Midbrain (tissue), 1 donor: Measurements from ENCODE around the gene COL26A1.

ENCODE experiments used
- DNase-seq: peaks from one replicate; lab custom pipeline; 2025; lab: John Stamatoyannopoulos, UW

COL26A1 gene

GRCh38 chr7:101575168-101575567 is 212.5 kb downstream of the COL26A1 start:
- DNase-seq: no peak

- DNase-seq: no peak
Observed at GRCh38 chr7:101575721-101576120, 213.0 kb downstream of the COL26A1 start.

- no peak for DNase-seq
Observed at GRCh38 chr7:101576998-101577397, 214.3 kb downstream of the COL26A1 start.

- no peak for DNase-seq
Observed at GRCh38 chr7:101578552-101578951, 215.9 kb downstream of the COL26A1 start.

- DNase-seq: no peak
Observed at GRCh38 chr7:101580596-101580995, 217.9 kb downstream of the COL26A1 start.

- DNase-seq: no peak
Observed at GRCh38 chr7:101581891-101582290, 219.2 kb downstream of the COL26A1 start.

GRCh38 chr7:101582971-101583370 is 220.3 kb downstream of the COL26A1 start:
- DNase-seq: no peak

GRCh38 chr7:101586078-101586905 is 223.6 kb downstream of the COL26A1 start:
- no peak for DNase-seq

GRCh38 chr7:101586906-101587677 is 224.4 kb downstream of the COL26A1 start:
- no peak for DNase-seq

GRCh38 chr7:101588131-101588935 is 225.7 kb downstream of the COL26A1 start:
- DNase-seq: no peak

GRCh38 chr7:101589052-101589451 is 226.4 kb downstream of the COL26A1 start:
- DNase-seq: no peak

GRCh38 chr7:101589976-101590662 is 227.4 kb downstream of the COL26A1 start:
- no peak for DNase-seq

- no peak for DNase-seq
Observed at GRCh38 chr7:101590663-101591435, 228.2 kb downstream of the COL26A1 start.

GRCh38 chr7:101591504-101591903 is 228.8 kb downstream of the COL26A1 start:
- DNase-seq: no peak

- DNase-seq: no peak
Observed at GRCh38 chr7:101593556-101593955, 230.9 kb downstream of the COL26A1 start.

- no peak for DNase-seq
Observed at GRCh38 chr7:101594790-101595189, 232.1 kb downstream of the COL26A1 start.

GRCh38 chr7:101595246-101595645 is 232.6 kb downstream of the COL26A1 start:
- DNase-seq: no peak

GRCh38 chr7:101595766-101596537 is 233.3 kb downstream of the COL26A1 start:
- DNase-seq: no peak

- DNase-seq: no peak
Observed at GRCh38 chr7:101596898-101597297, 234.2 kb downstream of the COL26A1 start.

GRCh38 chr7:101597941-101598340 is 235.3 kb downstream of the COL26A1 start:
- no peak for DNase-seq
